ENCODE measurements around the gene TOX4. TPM values are rescaled to one million over a fixed set of nuclear protein-coding genes. Genes with fewer than 3 reads are reported as not detected.

TOX4 gene
- total RNA-seq, 1 donor from 2014 or later, result 92.2 TPM

DNA sequence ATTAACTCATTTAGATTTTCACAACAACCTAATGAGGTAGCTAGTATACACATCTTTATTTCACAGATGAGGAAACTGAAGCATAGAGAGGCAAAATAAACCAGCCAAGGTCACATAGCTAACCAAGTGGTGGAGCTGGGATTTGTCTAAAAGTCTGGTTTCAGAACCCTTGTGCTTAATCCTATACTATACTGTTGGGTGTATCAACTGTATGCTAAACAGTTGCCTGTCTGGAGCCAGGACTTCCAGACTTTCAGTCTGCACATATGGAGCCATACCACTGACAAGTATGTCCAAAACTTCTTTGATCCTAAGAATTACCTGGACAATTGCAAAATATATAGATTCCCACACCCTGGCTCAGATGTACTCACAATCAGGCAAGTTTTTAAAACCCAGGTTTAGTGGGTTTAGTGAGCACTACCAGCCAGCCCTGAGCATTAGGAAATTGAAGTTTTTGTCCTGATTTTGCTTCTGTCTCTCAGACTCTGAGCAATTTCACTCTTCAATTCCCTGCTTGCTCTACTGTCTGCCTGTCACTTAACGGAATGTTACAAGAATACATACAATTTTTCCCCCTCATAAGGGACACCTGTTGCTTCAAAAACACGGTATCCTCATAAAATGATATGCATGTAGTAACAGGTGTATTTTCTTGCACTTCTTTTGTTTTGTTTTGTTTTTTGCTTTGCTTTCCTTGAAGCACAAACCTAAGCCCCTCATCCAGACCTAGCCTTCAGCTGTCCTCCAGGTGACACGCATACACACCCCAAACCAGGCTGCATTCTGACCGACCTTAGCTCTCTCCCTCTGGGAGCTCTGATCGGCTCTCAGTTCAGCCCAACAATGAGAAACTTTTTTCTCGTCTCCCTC is 58.8 kb downstream of the TOX4 start:
- peaks cover 14% of the 10 kb centered on the region for H3K4me1 Mint-ChIP-seq (ENCODE audit: low read depth, unreplicated experiment)
- TF ChIP-seq CTCF (IDR thresholded peaks at IDR 0.05; ENCODE audit: insufficient read depth, low read depth, low read length) (no peak), EZH2 (IDR thresholded peaks at IDR 0.05; ENCODE audit: insufficient read depth, low read length) (no peak)
- H3K27ac ChIP-seq (ENCODE audit: low read depth, low read length), result no peak overlapping the region
- H3K4me1 ChIP-seq (ENCODE audit: insufficient read depth, low read length), result no peaks in the 10 kb centered on the region
- peak overlapping the region; percentile 75 for H3K4me2 ChIP-seq (ENCODE audit: low read length)
- peak overlapping the region; percentile 78 for H3K4me3 Mint-ChIP-seq (ENCODE audit: unreplicated experiment)
- no peak for DNase-seq (ENCODE audit: low read depth)
- H3K79me2 ChIP-seq (ENCODE audit: insufficient read depth, low read length), result no peaks in the 10 kb centered on the region
- no peak overlapping the region for H3K4me3 ChIP-seq (ENCODE audit: insufficient read depth, low read depth, low read length)
- no peaks in the 10 kb centered on the region for H4K20me1 ChIP-seq (ENCODE audit: insufficient read depth, low read length)
- H3K9me3 ChIP-seq (ENCODE audit: insufficient read depth, low read depth, low read length), result no peaks in the 10 kb centered on the region
- H3K27me3 Mint-ChIP-seq (ENCODE audit: low read depth, unreplicated experiment), result peaks cover 14% of the 10 kb centered on the region
- no peak for FAIRE-seq
- H3K27ac Mint-ChIP-seq (ENCODE audit: unreplicated experiment), result peak overlapping the region; percentile 69
- H3K27me3 ChIP-seq (ENCODE audit: insufficient read depth, low read length), result peaks cover 47% of the 10 kb centered on the region
- H3K9me3 Mint-ChIP-seq (ENCODE audit: unreplicated experiment), result peaks cover 2% of the 10 kb centered on the region
- H3K9ac ChIP-seq (ENCODE audit: low read length), result no peak overlapping the region
- no peaks in the 10 kb centered on the region for H3K36me3 ChIP-seq (ENCODE audit: insufficient read depth, low read length)
- H3K36me3 Mint-ChIP-seq (ENCODE audit: low read depth, unreplicated experiment), result no peaks in the 10 kb centered on the region
- peak overlapping the region; percentile 53 for H2AFZ ChIP-seq (ENCODE audit: low read depth, low read length)

DNA sequence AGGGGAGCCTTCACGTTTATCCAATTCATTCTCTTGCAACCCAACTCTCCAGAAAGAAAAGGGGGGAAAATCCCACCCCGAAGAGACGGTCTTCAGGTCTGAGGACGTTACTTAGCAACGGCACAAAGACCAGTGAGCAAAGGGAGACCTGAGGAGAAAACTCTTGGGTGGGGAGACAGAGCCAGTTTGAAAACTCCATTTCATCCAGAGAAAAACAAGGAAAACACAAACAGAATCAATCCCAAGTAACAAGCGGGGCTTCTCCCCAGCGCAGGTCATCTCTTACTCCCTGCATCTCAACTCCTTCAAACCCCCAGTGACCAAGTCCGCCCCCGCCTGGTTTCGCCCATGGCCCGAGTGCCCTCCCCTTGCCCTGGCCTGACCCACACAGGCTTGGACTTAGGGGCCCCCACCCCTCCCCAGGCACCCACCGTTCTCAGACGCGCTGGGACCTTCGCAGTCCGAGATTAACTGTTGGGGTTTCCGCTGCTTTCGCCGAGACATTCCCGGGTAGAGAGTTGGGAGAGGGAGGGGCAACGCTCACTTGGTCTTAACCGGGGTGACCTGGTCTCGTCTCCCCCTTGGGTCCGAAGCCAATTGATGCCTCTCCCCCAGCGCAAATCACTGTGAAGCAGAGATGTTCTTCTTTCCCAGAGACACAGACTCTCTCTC is 59.6 kb downstream of the TOX4 start:
- Histone ChIP-seq H3K4me2 (ENCODE audit: low read length) (peak overlapping the region; percentile 75), H2AFZ (ENCODE audit: low read depth, low read length) (peak overlapping the region; percentile 53), H3K4me3 (ENCODE audit: insufficient read depth, low read depth, low read length) (peak overlapping the region; percentile 35), H3K27ac (ENCODE audit: low read depth, low read length) (no peak overlapping the region), H3K27me3 (ENCODE audit: insufficient read depth, low read length) (peaks cover 46% of the 10 kb centered on the region), H3K36me3 (ENCODE audit: insufficient read depth, low read length) (no peaks in the 10 kb centered on the region), H3K4me1 (ENCODE audit: insufficient read depth, low read length) (no peaks in the 10 kb centered on the region), H3K79me2 (ENCODE audit: insufficient read depth, low read length) (no peaks in the 10 kb centered on the region), H3K9ac (ENCODE audit: low read length) (no peak overlapping the region), H4K20me1 (ENCODE audit: insufficient read depth, low read length) (no peaks in the 10 kb centered on the region), H3K9me3 (ENCODE audit: insufficient read depth, low read depth, low read length) (no peaks in the 10 kb centered on the region)
- H3K4me1 Mint-ChIP-seq (ENCODE audit: low read depth, unreplicated experiment), result peaks cover 14% of the 10 kb centered on the region
- H3K27me3 Mint-ChIP-seq (ENCODE audit: low read depth, unreplicated experiment), result peaks cover 14% of the 10 kb centered on the region
- no peaks in the 10 kb centered on the region for H3K36me3 Mint-ChIP-seq (ENCODE audit: low read depth, unreplicated experiment)
- H3K9me3 Mint-ChIP-seq (ENCODE audit: unreplicated experiment), result peaks cover 2% of the 10 kb centered on the region
- peak overlapping the region; percentile 69 for H3K27ac Mint-ChIP-seq (ENCODE audit: unreplicated experiment)
- H3K4me3 Mint-ChIP-seq (ENCODE audit: unreplicated experiment), result peak overlapping the region; percentile 78
- TF ChIP-seq EZH2 (IDR thresholded peaks at IDR 0.05; ENCODE audit: insufficient read depth, low read length) (peak; percentile 82), CTCF (IDR thresholded peaks at IDR 0.05; ENCODE audit: insufficient read depth, low read depth, low read length) (no peak)
- FAIRE-seq (no peak), DNase-seq (ENCODE audit: low read depth) (no peak)
